Neural cell (in vitro differentiated cells): ENCODE measurements around the gene TAS2R7. TPM values are rescaled to one million over a fixed set of nuclear protein-coding genes. Genes with fewer than 3 reads are reported as not detected.
"Not testable (repeated sequence)": the region's sequence is repeated elsewhere in the genome, so short reads cannot be mapped to it uniquely, and the experiment has no call there.

Experiments used
- H2AFZ ChIP-seq: fragments of 200-600, 300-800 bp; sonication (generic), shearing (Covaris generic); 2 replicates; pipeline ENCODE4 v1.6.0; 2014; ENCODE audit warnings: low read depth, mild to moderate bottlenecking, antibody characterized with exemption, low read length, moderate library complexity
- H3F3A ChIP-seq: fragments of 200-600 bp; shearing (Covaris generic); 2 replicates; pipeline ENCODE4 v1.6.1; 2016; ENCODE audit warnings: mild to moderate bottlenecking, moderate library complexity, mixed read lengths, antibody characterized with exemption, low read length; ENCODE audit not compliant: insufficient read depth, poor library complexity, severe bottlenecking
- H3K27ac ChIP-seq: fragments of 200-600, 300-800 bp; sonication (generic), shearing (Covaris generic); 2 replicates; pipeline ENCODE4 v1.5.1; 2014; ENCODE audit warnings: mild to moderate bottlenecking, low read length, moderate library complexity
- H3K27me3 ChIP-seq: fragments of 300-800, 200-600 bp; sonication (generic), shearing (Covaris generic); 2 replicates; pipeline ENCODE4 v1.6.0; 2014; ENCODE audit warnings: mild to moderate bottlenecking, low read depth, low read length, moderate library complexity; ENCODE audit not compliant: insufficient read depth
- H3K36me3 ChIP-seq: fragments of 300-800, 200-600 bp; sonication (generic), shearing (Covaris generic); 2 replicates; pipeline ENCODE4 v1.5.1; 2014; ENCODE audit warnings: mild to moderate bottlenecking, antibody characterized with exemption, low read length, moderate library complexity; ENCODE audit not compliant: insufficient read depth
- H3K4me2 ChIP-seq: fragments of 300-800, 200-600 bp; sonication (generic), shearing (Covaris generic); 2 replicates; pipeline ENCODE4 v1.6.0; 2014; ENCODE audit warnings: mild to moderate bottlenecking, low read length
- H3K4me3 ChIP-seq: fragments of 300-800, 200-600 bp; sonication (generic), shearing (Covaris generic); 2 replicates; pipeline ENCODE4 v1.5.1; 2014; ENCODE audit warnings: mild to moderate bottlenecking, low read length, moderate library complexity
- H3K79me2 ChIP-seq: fragments of 200-600 bp; shearing (Covaris generic); replicated peaks from 2 replicates; pipeline ENCODE4 v1.6.0; 2014; ENCODE audit warnings: mild to moderate bottlenecking, low read length, moderate library complexity; ENCODE audit not compliant: insufficient read depth
- H3K9ac ChIP-seq: fragments of 300-800, 200-600 bp; sonication (generic), shearing (Covaris generic); 2 replicates; pipeline ENCODE4 v1.6.1; 2016; ENCODE audit warnings: mild to moderate bottlenecking, low read length, mixed read lengths
- H3K9me2 ChIP-seq: fragments of 200-600 bp; shearing (Covaris generic); 2 replicates; pipeline ENCODE4 v1.6.1; 2016; ENCODE audit warnings: mild to moderate bottlenecking, low read length, mixed read lengths; ENCODE audit not compliant: insufficient read depth
- H3K9me3 ChIP-seq: fragments of 200-600, 300-800 bp; sonication (generic), shearing (Covaris generic); 2 replicates; pipeline ENCODE4 v1.6.1; 2016; ENCODE audit warnings: mild to moderate bottlenecking, mixed run types, low read length, moderate library complexity, mixed read lengths
- H4K20me1 ChIP-seq: fragments of 200-600 bp; shearing (Covaris generic); 2 replicates; pipeline ENCODE4 v1.6.1; 2016; ENCODE audit warnings: mild to moderate bottlenecking, mixed run types; ENCODE audit not compliant: insufficient read depth
- EP300 ChIP-seq: fragments of 450-650 bp; conservative IDR thresholded peaks from 2 replicates; pipeline ENCODE4 v1.6.1; 2014; ENCODE audit warnings: antibody characterized with exemption, mild to moderate bottlenecking, moderate library complexity; ENCODE audit not compliant: poor library complexity, severe bottlenecking
- EZH2 ChIP-seq: fragments of 200-600, 300-800 bp; shearing (Covaris generic), sonication (generic); IDR thresholded peaks from 2 replicates; pipeline ENCODE4 v1.6.1; 2014; ENCODE audit warnings: antibody characterized with exemption, low read length, borderline replicate concordance, mild to moderate bottlenecking; ENCODE audit not compliant: insufficient read depth, poor library complexity, severe bottlenecking
- MXI1 ChIP-seq: fragments of 450-650 bp; conservative IDR thresholded peaks from 2 replicates; pipeline ENCODE4 v1.6.1; 2014; ENCODE audit warnings: antibody characterized with exemption, mild to moderate bottlenecking; ENCODE audit not compliant: poor library complexity, severe bottlenecking
- POLR2AphosphoS5 ChIP-seq: IDR thresholded peaks from 2 replicates; pipeline ENCODE4 v1.6.1; 2012
- RAD21 ChIP-seq: fragments of 450-650 bp; conservative IDR thresholded peaks from 2 replicates; pipeline ENCODE4 v1.6.1; 2014; ENCODE audit warnings: antibody characterized with exemption, mild to moderate bottlenecking, moderate library complexity
- SMC3 ChIP-seq: fragments of 450-650 bp; conservative IDR thresholded peaks from 2 replicates; pipeline ENCODE4 v1.6.1; 2014; ENCODE audit warnings: antibody characterized with exemption, mild to moderate bottlenecking, moderate library complexity; ENCODE audit not compliant: poor library complexity
- TAF1 ChIP-seq: IDR thresholded peaks from 2 replicates; pipeline ENCODE4 v1.6.1; 2012; ENCODE audit warnings: low read depth
- polyA plus RNA-seq: library from polyadenylated mRNA; depleted of rRNA; stranded (reverse); fragments of >200 nt; gene quantifications from 2 replicates; pipeline ENCODE4 v1.2.3, GENCODE V29; 2014
- TF ChIP-seq, protein P1 (sequence below): fragments of 450-650 bp; IDR thresholded peaks from 2 replicates; pipeline ENCODE4 v1.5.1; 2014; ENCODE audit warnings: antibody characterized with exemption, mild to moderate bottlenecking, moderate library complexity; ENCODE audit not compliant: poor library complexity, severe bottlenecking
- TF ChIP-seq, protein P2 (sequence below): IDR thresholded peaks from 2 replicates; pipeline ENCODE4 v1.6.1; 2012; ENCODE audit warnings: borderline replicate concordance

Gene TAS2R7
- polyA plus RNA-seq, 1 donor from 2014 or later: not detected

DNA sequence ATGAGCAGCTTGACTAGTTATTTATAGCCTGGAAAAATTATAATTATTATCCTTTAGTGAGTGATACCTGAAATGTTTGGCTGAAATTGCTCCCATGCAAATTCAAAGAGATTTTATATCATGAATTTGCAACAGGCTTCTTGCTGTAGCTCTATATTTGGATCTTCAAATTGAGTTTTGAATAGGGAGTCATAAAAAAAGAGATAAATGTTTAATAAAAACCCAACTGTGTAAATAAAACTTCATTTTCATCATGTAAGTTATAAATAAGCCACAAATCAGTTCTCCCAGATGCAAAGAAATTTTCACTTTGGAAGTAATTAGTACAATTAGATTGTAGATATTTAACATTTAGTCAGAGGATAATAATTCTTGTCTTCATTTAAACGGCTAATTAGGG lies 4.8 kb upstream of the TAS2R7 start, which contains the start of gene TAS2R8:
TSS of gene TAS2R8 (minus strand) at position 101 of the 400 bp plus-strand sequence. CDS start 306 bp downstream, outside the sequence.
- Histone ChIP-seq H3K9ac (no peak within 1 kb of the TSS), H2AFZ (no peak within 1 kb of the TSS), H3K9me2 (no peaks in the 10 kb centered on the region), H3K27ac (no peak within 1 kb of the TSS), H3K9me3 (no peaks in the 10 kb centered on the region), H3F3A (no peaks in the 10 kb centered on the region), H3K4me3 (no peak within 1 kb of the TSS), H3K27me3 (no peaks in the 10 kb centered on the region), H3K36me3 (no peaks in the 10 kb centered on the region), H3K79me2 (no peaks in the 10 kb centered on the region), H3K4me2 (no peak within 1 kb of the TSS), H4K20me1 (no peaks in the 10 kb centered on the region)
- TF ChIP-seq POLR2AphosphoS5 (no peak), MXI1 (no peak), EP300 (no peak)

DNA sequence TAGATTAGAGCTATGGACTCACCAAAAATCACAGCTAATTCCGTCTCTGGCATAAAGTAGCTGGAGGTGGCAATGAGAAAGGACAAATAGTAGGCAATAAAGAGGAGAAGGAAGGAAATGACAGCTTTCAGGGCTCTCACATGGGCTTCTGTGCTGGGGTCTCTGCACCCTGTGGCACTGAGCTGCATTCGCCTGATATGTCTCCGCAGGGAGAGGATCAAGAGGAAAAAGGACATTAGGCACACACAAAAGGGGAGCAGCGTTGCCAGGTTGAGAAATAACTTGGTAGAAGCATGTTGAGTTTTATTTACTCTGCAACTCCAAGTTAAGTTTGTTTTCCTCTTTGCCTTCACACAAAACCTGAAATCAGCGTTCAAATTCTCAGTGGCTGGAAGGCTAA lies 686 bp downstream of the TAS2R7 start:
- H3K4me2 ChIP-seq: no peak overlapping the region
- H2AFZ ChIP-seq: no peak overlapping the region
- no peak overlapping the region for H3K4me3 ChIP-seq
- H3K79me2 ChIP-seq: no peaks in the 10 kb centered on the region
- H3K9me3 ChIP-seq: no peaks in the 10 kb centered on the region
- no peaks in the 10 kb centered on the region for H3F3A ChIP-seq
- H3K27me3 ChIP-seq: no peaks in the 10 kb centered on the region
- no peak overlapping the region for H3K9ac ChIP-seq
- H4K20me1 ChIP-seq: no peaks in the 10 kb centered on the region
- TF ChIP-seq MXI1 (no peak), EZH2 (no peak), RAD21 (no peak), SMC3 (no peak)
- TF ChIP-seq, protein P1, sequence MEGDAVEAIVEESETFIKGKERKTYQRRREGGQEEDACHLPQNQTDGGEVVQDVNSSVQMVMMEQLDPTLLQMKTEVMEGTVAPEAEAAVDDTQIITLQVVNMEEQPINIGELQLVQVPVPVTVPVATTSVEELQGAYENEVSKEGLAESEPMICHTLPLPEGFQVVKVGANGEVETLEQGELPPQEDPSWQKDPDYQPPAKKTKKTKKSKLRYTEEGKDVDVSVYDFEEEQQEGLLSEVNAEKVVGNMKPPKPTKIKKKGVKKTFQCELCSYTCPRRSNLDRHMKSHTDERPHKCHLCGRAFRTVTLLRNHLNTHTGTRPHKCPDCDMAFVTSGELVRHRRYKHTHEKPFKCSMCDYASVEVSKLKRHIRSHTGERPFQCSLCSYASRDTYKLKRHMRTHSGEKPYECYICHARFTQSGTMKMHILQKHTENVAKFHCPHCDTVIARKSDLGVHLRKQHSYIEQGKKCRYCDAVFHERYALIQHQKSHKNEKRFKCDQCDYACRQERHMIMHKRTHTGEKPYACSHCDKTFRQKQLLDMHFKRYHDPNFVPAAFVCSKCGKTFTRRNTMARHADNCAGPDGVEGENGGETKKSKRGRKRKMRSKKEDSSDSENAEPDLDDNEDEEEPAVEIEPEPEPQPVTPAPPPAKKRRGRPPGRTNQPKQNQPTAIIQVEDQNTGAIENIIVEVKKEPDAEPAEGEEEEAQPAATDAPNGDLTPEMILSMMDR: no peak
- H3K27ac ChIP-seq: no peak overlapping the region
- H3K36me3 ChIP-seq: no peaks in the 10 kb centered on the region
- H3K9me2 ChIP-seq: no peaks in the 10 kb centered on the region

DNA sequence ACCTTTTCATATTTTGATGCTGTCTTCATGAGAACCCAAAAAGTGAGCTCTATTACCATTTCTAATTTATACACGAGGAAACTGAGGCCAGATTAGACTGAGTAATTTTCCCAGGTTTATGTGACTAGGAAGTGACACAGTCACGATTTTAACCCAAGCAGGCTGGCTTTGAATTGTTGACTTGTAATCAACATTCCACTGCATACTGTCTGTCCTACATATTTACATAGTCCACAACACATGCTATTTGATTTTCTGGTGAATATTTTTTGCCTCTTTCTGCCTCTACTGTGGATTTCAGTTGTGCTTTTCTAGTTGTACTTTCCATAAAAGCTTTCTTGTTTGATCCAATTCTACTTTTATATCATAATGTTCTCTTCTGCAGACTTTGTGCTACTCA lies 8.2 kb downstream of the TAS2R7 start:
- Histone ChIP-seq H3K4me3 (no peak overlapping the region), H3K27me3 (no peaks in the 10 kb centered on the region), H3K36me3 (no peaks in the 10 kb centered on the region), H4K20me1 (no peaks in the 10 kb centered on the region), H3F3A (no peaks in the 10 kb centered on the region), H3K27ac (no peak overlapping the region), H3K9me3 (no peaks in the 10 kb centered on the region), H3K9ac (no peak overlapping the region), H3K9me2 (no peaks in the 10 kb centered on the region), H3K79me2 (no peaks in the 10 kb centered on the region), H3K4me2 (no peak overlapping the region), H2AFZ (no peak overlapping the region)
- TF ChIP-seq EP300 (no peak), TAF1 (no peak), POLR2AphosphoS5 (no peak), EZH2 (no peak), MXI1 (no peak)
- TF ChIP-seq, protein P2, sequence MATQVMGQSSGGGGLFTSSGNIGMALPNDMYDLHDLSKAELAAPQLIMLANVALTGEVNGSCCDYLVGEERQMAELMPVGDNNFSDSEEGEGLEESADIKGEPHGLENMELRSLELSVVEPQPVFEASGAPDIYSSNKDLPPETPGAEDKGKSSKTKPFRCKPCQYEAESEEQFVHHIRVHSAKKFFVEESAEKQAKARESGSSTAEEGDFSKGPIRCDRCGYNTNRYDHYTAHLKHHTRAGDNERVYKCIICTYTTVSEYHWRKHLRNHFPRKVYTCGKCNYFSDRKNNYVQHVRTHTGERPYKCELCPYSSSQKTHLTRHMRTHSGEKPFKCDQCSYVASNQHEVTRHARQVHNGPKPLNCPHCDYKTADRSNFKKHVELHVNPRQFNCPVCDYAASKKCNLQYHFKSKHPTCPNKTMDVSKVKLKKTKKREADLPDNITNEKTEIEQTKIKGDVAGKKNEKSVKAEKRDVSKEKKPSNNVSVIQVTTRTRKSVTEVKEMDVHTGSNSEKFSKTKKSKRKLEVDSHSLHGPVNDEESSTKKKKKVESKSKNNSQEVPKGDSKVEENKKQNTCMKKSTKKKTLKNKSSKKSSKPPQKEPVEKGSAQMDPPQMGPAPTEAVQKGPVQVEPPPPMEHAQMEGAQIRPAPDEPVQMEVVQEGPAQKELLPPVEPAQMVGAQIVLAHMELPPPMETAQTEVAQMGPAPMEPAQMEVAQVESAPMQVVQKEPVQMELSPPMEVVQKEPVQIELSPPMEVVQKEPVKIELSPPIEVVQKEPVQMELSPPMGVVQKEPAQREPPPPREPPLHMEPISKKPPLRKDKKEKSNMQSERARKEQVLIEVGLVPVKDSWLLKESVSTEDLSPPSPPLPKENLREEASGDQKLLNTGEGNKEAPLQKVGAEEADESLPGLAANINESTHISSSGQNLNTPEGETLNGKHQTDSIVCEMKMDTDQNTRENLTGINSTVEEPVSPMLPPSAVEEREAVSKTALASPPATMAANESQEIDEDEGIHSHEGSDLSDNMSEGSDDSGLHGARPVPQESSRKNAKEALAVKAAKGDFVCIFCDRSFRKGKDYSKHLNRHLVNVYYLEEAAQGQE: no peak

DNA sequence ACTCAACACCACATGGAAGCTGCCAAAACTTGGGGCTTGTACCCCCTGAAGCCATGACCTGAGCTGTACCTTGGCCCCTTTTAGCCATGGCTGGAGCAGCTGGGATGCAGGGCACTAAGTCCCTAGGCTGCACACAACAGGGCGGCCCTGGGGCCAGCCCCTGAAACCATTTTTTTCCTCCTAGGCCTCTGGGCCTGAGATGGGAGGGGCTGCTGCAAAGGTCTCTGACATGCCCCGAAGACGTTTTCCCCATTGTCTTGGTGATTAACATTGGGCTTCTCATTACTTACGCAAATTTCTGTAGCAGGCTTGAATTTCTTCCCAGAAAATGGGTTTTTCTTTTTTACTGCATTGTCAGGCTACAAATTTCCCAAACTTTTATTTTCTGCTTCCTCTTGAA lies 10.7 kb downstream of the TAS2R7 start:
- not testable (repeated sequence) for H3K4me3 ChIP-seq, H4K20me1 ChIP-seq, H3K4me2 ChIP-seq, H2AFZ ChIP-seq, H3K27me3 ChIP-seq, H3K9me2 ChIP-seq, H3K36me3 ChIP-seq, H3K79me2 ChIP-seq, H3K9me3 ChIP-seq, H3F3A ChIP-seq, H3K27ac ChIP-seq, H3K9ac ChIP-seq
